Retina (tissue), 1 donor: ENCODE results near the gene PIK3CB.
"Not testable (repeated sequence)": the region's sequence is repeated elsewhere in the genome, so short reads cannot be mapped to it uniquely, and the experiment has no call there.

Experiments used
- DNase-seq: peaks from one replicate; pipeline ENCODE4 v3.0.0-alpha.2; 2016

PIK3CB gene

GRCh38 chr3:138802223-138802622 lies 32.5 kb downstream of the PIK3CB start:
- DNase-seq = not testable (repeated sequence)

GRCh38 chr3:138801792-138802191 lies 32.9 kb downstream of the PIK3CB start:
- DNase-seq = no peak

GRCh38 chr3:138800248-138800647 lies 34.5 kb downstream of the PIK3CB start:
- DNase-seq = no peak

- DNase-seq = no peak
These were observed 34.9 kb downstream of the PIK3CB start for GRCh38 chr3:138799822-138800221.

- DNase-seq = no peak
These were observed 37.2 kb downstream of the PIK3CB start for GRCh38 chr3:138797508-138798038.

- DNase-seq = no peak
These were observed 38.0 kb downstream of the PIK3CB start for GRCh38 chr3:138796761-138797160.

- no peak for DNase-seq
These were observed 47.9 kb downstream of the PIK3CB start for GRCh38 chr3:138786788-138787271.

GRCh38 chr3:138785951-138786350 lies 48.8 kb downstream of the PIK3CB start:
- no peak for DNase-seq

GRCh38 chr3:138785362-138785857 lies 49.3 kb downstream of the PIK3CB start:
- DNase-seq = not testable (repeated sequence)

GRCh38 chr3:138782755-138783154 lies 52.0 kb downstream of the PIK3CB start:
- no peak for DNase-seq

- DNase-seq = no peak
These were observed 53.7 kb downstream of the PIK3CB start for GRCh38 chr3:138781012-138781470.

- no peak for DNase-seq
These were observed 56.1 kb downstream of the PIK3CB start for GRCh38 chr3:138778643-138779042.

- DNase-seq = no peak
These were observed 57.8 kb downstream of the PIK3CB start for GRCh38 chr3:138776961-138777360.

- DNase-seq = no peak
These were observed 59.5 kb downstream of the PIK3CB start for GRCh38 chr3:138775254-138775595.

GRCh38 chr3:138774529-138775253 lies 60.0 kb downstream of the PIK3CB start:
- DNase-seq = no peak

GRCh38 chr3:138771585-138771984 lies 63.1 kb downstream of the PIK3CB start:
- DNase-seq = no peak

GRCh38 chr3:138769616-138770015 lies 65.1 kb downstream of the PIK3CB start:
- DNase-seq = no peak

- DNase-seq = no peak
These were observed 65.8 kb downstream of the PIK3CB start for GRCh38 chr3:138768946-138769345.

- peak; percentile 20 for DNase-seq
These were observed 66.6 kb downstream of the PIK3CB start for GRCh38 chr3:138768125-138768524.

- no peak for DNase-seq
These were observed 67.1 kb downstream of the PIK3CB start for GRCh38 chr3:138767498-138768104.

- DNase-seq = no peak
These were observed 73.7 kb downstream of the PIK3CB start for GRCh38 chr3:138761002-138761401.

- DNase-seq = no peak
These were observed 86.5 kb downstream of the PIK3CB start for GRCh38 chr3:138748190-138748589.

GRCh38 chr3:138747225-138747624 lies 87.5 kb downstream of the PIK3CB start:
- no peak for DNase-seq

- no peak for DNase-seq
These were observed 94.7 kb downstream of the PIK3CB start for GRCh38 chr3:138740072-138740471.
